ENCODE results near the gene ATP6V0C.

Gene ATP6V0C

DNA sequence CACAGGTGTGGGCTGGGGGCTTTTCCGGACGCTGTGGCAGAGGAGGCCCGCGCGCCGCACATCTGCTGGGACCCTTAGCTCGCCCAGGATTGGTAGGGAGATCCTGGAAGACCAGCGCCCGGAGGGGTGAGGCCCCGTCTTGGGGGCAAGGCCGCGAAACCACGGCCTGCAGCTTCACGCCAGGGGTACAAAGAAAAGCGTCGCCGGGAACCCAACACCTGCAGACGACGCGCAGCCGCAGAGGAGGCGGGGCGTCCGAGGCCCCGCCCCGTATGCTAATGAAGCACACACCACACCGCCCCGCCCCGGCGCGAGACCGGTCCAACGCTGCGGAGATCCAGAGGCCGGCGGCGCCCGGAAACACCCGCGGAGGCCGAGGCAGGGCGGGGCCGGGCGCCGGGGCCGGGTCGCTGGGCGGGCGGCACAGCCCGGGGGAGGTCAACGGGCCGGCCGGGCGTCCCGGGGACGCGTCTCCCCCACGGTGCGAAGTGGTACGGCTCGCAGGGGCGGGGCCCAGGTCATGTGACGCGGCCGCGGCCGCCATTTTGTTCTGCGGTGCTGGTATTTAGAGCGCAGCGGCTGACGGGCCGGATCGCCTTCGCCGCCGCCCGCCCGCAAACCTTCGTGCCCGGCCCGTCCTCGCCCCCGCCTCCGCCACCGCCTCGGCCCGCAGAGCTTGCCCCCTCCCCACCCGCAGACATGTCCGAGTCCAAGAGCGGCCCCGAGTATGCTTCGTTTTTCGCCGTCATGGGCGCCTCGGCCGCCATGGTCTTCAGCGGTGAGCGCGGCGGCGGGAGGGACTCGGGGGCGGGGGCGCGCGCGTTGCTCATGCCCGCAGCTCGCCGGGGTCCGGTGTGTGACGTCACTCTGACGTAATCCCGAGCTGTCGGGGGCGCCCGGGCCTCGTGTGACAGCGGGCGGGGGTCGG, at the start of gene ATP6V0C:
ATP6V0C (plus strand) TSS at position 548 of the 928 bp plus-strand sequence; CDS start at position 700, 152 bp downstream.
- DNase-seq: peak; percentile 94

- DNase-seq: no peak
Measured at GRCh38 chr16:2464333-2464732, 49.4 kb upstream of the ATP6V0C start.

DNA sequence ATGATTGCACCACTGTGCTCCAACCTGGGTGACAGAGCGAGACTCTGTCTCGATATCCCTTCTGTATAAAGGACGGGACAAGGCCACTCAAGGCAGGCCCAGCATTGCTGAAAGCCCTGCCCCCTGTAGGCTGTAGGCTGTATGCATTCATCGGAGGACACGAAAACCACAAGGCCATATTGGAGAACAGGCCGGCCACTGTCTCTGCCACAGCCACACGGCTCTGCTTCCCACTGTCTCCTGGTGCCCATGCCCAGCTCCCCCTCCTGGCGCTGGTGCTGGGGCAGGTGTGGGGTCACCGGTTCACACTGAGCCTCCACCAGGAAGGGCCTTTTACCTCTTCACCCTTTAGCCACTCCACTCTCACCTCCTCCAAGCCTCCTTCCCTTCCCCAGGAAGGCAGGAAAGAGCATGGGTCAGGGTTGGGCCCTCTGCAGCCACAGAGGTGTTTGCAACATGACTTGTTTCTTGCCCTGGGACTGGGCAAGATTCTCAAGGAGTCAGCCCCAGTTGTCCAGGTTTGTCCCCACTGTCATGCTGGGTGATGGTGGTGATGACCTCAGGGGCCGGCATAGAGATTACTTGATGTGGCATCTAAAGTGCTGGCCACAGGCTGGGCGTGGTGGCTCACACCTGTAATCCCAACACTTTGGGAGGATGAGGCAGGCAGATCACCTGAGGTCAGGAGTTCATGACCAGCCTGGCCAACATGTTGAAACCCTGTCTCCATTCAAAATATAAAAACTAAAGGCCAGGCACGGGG, 47.9 kb upstream of the ATP6V0C start:
- DNase-seq: no peak

GRCh38 chr16:2466667-2467527, 46.9 kb upstream of the ATP6V0C start:
- DNase-seq: no peak

DNA sequence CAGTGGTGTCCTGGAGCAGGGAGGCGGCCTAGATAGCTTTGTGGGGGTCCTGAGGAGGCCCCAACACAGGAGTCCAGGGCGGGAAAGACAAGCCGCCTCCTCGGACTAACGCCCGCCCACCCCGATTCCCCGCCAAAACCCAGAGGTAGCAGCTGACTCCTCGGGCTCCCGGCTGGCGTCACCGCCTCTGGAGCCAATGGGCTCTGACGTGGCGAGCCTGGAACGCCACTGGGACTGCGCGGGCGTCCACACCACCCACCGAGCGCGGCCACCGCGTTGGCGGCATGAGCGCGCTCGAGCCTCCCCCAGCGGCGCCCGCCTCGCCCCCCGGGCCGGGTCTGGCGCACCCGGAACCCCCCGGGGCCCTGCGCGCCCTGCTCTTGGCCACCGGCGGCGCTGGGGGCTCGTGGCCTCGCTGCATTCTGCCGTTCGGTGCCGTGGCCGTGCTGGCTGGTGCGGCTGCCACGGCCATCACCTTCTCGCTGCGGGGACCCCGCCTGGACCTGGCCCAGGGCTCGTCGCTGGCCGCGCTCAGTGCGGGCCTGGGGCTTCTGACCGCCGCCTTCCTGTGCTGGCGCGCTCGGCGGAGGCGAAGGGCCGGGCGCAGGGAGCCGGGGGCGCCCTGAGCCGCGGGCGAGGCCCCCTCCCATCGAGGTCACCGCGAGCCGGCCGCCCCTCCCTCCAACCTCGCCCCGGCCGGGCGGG, 46.1 kb upstream of the ATP6V0C start:
- DNase-seq: no peak

- DNase-seq: no peak
Measured at GRCh38 chr16:2468233-2468724, 45.5 kb upstream of the ATP6V0C start.

DNA sequence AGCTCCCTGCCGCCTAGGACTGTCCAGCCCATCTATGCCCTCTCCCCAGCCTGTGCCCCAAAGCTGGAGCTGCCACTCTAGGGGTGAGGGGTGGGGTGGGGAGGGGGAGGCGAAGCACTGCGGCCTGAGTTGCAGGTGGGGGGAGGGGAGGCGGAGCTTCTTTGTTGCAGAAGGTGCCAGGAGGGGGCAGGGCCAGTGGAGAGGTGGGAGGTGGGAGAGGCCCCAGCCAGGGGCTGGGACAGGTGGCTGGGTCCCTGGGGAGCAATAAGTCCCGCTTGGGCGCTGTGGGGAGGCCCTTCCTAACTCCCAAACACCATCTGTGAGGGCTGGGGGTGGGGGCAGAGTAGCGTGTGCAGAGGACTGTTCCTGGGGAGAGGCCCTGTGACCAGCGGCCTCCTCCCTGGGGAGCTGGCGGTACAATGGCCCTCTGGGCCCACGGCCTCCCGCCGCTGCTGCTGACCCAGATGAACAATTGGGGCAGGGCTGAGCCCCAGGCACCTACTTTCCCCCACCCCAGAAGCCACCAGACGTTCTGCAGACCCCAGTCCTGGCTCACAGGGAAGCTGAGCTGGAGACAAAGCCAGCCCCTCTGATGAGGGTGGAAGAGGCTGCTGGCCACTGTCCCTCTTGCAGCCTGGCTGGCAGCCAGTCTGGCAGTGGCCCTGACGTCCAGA, 44.9 kb upstream of the ATP6V0C start:
- DNase-seq: no peak

- DNase-seq: no peak
Measured at GRCh38 chr16:2469399-2470233, 44.1 kb upstream of the ATP6V0C start.

- DNase-seq: no peak
Measured at GRCh38 chr16:2470234-2470601, 43.5 kb upstream of the ATP6V0C start.

DNA sequence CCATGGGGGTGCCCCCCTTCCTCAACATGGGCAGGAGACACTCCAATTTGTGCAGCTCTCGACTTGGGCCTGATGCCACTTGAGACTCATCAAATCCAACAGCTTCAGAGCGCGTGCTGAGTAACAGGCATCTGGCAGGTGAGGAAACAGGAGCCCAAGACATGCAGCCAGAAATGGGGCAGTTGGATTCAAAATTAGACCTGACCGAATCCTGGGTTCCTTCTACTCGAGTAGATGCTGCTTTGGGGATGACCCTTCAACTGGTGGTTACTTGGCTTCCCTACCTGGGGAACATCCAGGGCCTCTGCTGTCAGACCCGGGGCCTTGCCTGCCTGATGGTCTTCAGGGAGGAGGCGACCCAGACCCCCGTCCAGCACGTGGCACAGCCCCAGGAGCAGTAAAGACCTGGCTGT, 43.1 kb upstream of the ATP6V0C start:
- DNase-seq: no peak

- no peak for DNase-seq
Measured at GRCh38 chr16:2471016-2471652, 42.6 kb upstream of the ATP6V0C start, which contains the start of gene NTN3. TSS of gene NTN3 (plus strand) at chr16:2471297. CDS start at chr16:2471702, 405 bp downstream.

GRCh38 chr16:2471653-2472487, 41.9 kb upstream of the ATP6V0C start:
- DNase-seq: no peak

- DNase-seq: no peak
Measured at GRCh38 chr16:2472488-2472864, 41.3 kb upstream of the ATP6V0C start.

- no peak for DNase-seq
Measured at GRCh38 chr16:2472885-2473445, 40.8 kb upstream of the ATP6V0C start.

GRCh38 chr16:2473446-2473926, 40.3 kb upstream of the ATP6V0C start:
- DNase-seq: no peak

- peak; percentile 76 for DNase-seq
Measured at GRCh38 chr16:2473999-2474876, 39.5 kb upstream of the ATP6V0C start.

DNA sequence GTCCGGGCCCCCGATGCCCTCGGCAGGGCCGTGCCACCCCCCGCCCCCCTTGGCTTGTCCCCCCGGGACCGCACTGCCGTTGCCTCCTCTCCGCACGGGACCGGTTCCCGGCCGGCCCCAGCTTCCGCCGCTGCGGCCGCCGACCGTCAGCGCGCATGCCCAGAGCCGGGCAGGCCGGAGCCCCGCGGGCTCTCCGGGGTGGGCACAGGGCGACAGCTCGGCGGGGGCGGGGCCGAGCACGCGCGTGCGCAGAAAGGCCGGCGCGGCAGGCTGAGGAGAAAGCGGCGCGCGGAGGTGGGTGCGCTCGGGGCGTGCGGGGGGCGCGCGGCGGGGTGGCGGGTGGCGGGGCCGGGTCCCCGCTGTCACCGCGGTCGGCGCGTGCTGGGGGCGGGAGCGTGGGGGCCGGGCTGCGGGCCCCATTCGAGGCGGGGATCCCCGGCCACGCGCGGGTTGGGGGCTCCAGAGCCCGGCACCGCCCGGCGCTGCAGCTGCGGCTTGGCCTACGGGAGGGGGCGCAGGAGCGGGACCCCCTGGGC, 38.8 kb upstream of the ATP6V0C start, which contains the start of gene TBC1D24:
TBC1D24 (plus strand) TSS at position 251 of the 536 bp plus-strand sequence. CDS start 21,022 bp downstream, outside the sequence.
- peak; percentile 79 for DNase-seq
